ENCODE results near the gene TAF15.

Gene TAF15

DNA sequence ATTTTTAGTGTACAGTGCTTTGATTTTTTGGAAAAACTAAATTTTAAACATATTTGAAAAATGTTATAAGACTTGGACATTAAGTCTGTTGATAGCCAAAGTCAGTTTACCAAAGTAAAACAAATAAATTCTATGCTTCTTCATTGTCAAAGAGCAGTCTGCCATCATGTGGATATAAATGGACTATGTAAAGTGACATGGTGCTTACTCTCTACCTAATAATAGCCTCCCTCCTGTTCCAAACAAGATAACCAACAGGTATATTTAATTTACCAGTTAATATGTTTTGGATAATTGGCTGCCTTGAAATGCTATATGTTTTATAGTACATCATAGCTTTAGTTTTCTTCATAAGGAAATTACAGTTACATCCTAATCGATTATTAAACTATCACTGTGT, 15.9 kb downstream of the TAF15 start:
- DNase-seq = no peak

- no peak for DNase-seq
These were observed 31.8 kb downstream of the TAF15 start for GRCh38 chr17:35841101-35841500.

GRCh38 chr17:35841505-35841904, 32.2 kb downstream of the TAF15 start:
- DNase-seq = no peak

GRCh38 chr17:35842239-35842638, 33.0 kb downstream of the TAF15 start:
- no peak for DNase-seq

- DNase-seq = no peak
These were observed 34.4 kb downstream of the TAF15 start for GRCh38 chr17:35843698-35844097.

DNA sequence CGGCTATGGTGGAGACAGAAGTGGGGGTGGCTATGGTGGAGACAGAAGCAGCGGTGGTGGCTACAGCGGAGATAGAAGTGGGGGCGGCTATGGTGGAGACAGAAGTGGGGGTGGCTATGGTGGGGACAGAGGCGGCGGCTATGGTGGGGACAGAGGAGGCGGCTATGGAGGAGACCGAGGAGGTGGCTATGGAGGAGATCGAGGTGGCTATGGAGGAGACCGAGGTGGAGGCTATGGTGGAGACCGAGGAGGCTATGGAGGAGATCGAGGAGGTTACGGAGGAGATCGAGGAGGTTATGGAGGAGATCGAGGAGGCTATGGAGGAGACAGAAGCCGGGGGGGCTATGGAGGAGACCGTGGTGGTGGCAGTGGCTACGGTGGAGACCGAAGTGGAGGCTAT, 35.3 kb downstream of the TAF15 start:
- DNase-seq = no peak

- DNase-seq = no peak
These were observed 36.9 kb downstream of the TAF15 start for GRCh38 chr17:35846055-35846809.

GRCh38 chr17:35847006-35847405, 37.7 kb downstream of the TAF15 start:
- DNase-seq = no peak

- DNase-seq = no peak
These were observed 38.5 kb downstream of the TAF15 start for GRCh38 chr17:35847633-35848373.

- DNase-seq = no peak
These were observed 40.4 kb downstream of the TAF15 start for GRCh38 chr17:35849469-35850348.

DNA sequence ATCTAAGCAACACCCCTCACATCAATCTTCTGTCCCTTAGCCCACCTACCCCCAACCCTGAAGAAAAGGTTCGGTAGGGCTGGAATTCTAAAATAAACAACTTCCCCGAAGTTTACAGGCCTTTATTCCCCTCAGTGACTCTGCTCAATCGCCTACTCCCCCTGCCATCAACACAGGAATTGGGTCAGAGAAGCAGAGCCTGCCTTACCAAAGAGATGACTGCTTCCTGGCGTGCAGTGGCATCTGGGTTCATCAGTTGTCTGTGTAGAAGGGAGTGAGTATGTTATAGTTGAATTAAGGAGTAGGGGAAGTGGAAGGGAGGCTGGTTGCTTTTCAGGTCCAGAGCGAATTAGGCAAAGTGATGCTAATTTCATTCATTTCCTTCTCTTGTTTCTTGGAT, 46.7 kb downstream of the TAF15 start:
- no peak for DNase-seq

GRCh38 chr17:35856603-35857002, 47.3 kb downstream of the TAF15 start:
- DNase-seq = no peak

- DNase-seq = no peak
These were observed 55.6 kb downstream of the TAF15 start for GRCh38 chr17:35864853-35865252.

DNA sequence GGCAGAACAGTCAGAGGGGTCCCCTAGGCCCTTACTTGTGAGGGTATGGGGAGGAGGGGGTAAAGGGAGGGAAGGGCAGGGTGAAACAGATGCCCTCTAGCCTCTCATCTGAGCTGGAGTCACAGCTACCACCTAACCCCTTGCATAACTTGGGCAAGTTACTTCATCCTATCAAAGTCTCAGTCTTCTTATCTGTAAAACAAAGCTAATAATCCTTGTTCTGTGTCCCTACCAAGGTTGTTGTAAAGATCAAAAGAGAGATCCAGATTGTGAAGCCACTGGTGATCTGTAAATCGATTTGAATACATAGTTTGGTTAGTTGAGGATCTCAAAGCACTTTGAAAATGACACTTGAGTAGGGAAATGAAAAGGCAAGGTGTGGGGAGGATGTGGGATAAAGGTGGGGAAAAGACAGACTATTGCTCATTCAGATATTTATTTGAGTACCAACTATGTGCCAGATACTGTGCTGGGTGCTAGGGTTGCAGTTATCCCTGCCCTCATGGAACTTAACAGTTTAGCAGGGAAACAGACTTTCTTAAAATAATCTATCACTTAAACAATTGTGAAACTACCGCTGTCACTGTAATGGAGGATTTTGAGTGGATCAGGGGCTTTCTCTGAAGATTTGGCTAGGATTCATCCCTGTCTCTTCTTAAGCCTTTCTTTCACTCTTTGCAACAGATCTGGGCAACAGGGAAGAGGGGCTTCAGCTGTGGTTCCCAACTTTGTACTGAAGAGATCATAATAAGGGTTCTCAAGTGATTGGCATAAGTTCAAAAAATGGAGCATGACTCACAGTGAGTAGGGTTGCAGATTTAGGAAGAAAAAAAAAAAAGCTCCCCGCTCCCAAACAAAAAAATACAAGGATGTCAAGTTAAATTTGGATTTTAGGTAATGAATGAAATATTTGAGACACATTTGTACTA, 56.4 kb downstream of the TAF15 start:
- no peak for DNase-seq

- no peak for DNase-seq
These were observed 57.2 kb downstream of the TAF15 start for GRCh38 chr17:35866341-35866950.

- no peak for DNase-seq
These were observed 58.3 kb downstream of the TAF15 start for GRCh38 chr17:35867574-35867973.

DNA sequence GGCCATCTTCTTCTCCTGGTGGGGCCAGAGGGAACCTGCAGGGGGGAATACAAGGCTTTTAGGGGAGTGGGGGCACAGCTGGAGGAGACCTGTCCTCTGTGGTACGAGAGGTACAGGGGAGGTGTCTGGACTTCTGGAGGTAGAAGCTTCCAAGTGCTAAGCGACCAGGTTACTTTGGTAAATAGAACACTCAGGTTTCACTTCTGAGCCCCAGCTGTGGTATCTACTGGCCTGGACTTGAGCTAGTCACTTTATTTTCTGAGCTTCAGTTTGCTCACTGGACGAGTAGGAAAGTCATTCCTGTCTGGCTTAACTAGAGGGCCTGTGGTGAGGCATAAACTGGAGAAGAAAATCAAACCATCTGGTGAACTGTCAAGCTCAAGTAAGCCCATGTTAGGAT, 59.5 kb downstream of the TAF15 start, which contains the start of gene HEATR9:
Gene HEATR9 (minus strand): TSS at position 155 of the 400 bp plus-strand sequence. CDS start 149 bp downstream, at position 6.
- DNase-seq = no peak

GRCh38 chr17:35870906-35871819, 61.9 kb downstream of the TAF15 start:
- no peak for DNase-seq

DNA sequence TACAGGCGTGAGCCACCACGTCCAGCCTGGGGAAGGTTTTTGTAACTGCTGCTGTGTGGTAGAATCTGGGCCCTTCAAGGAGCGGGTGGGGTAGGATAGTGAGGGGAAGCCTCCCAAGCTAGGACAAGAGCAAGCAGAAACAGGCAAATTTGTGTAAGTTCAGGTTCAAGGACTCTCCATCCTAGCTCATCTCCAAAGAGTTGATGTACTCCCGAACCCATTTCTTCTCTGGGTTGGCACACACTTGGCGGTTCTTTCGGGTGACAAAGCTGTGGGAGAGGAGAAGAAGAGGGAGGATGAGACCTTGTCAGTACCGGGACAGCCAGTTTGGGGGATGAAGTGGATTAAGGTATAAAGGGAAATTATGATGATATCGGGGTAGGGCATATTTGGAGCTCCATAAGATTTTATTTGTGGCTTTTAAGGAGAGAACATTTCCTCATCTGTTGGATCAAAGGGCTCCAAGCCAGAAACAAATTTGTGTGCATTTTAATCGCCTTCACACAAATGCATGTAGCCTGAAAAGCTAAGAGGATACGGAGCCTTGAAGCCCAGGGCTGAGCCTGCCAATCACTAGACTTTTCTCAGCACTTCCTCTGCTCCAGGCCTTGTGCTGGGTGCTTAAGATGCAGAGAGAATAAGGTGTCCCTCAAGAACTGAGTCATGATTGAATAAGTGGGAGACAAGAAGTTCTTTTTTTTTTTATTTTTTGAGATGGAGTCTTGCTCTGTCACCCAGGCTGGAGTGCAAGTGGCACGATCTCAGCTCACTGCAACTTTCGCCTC, 63.1 kb downstream of the TAF15 start:
- no peak for DNase-seq
